K562 (cell line): ENCODE measurements around the gene PDE9A. TPM values are rescaled to one million over a fixed set of nuclear protein-coding genes. Genes with fewer than 3 reads are reported as not detected.
A peak's percentile ranks its signal among the peaks of the same experiment; 100 is the strongest.

Experiments used
- ARID1B ChIP-seq: fragments of 450-650 bp; IDR thresholded peaks from 2 replicates; pipeline ENCODE4 v1.6.1; 2016; ENCODE audit warnings: antibody characterized with exemption, mild to moderate bottlenecking, inconsistent platforms
- CHCHD3 ChIP-seq: fragments of 250-450 bp; sonication (Bioruptor Pico); IDR thresholded peaks from 2 replicates; pipeline ENCODE4 v2.1.2; 2022; ENCODE audit warnings: mild to moderate bottlenecking
- GABPA ChIP-seq: fragments of 200-800 bp; sonication (Bioruptor generic); conservative IDR thresholded peaks from 2 replicates; pipeline ENCODE4 v1.6.1; 2016; ENCODE audit warnings: low read depth, missing genetic modification characterization, missing compliant biosample characterization
- GATAD2B ChIP-seq: fragments of 450-650 bp; IDR thresholded peaks from 2 replicates; pipeline ENCODE4 v1.6.1; 2017; ENCODE audit warnings: mild to moderate bottlenecking, borderline replicate concordance
- JUN ChIP-seq, 2 experiments: sonication (generic) in 1 of 2; formaldehyde crosslinking in 1 of 2; IDR thresholded peaks; 2 replicates each; pipeline versions ENCODE4 v1.6.1 to v1.8.0; 2012 to 2022; ENCODE audit warnings: borderline replicate concordance in 2 of 2, mild to moderate bottlenecking in 2 of 2, improper control_type of control experiment in 1 of 2, low read depth in 1 of 2, low read length in 1 of 2, missing genetic modification reagents in 1 of 2
- L3MBTL2 ChIP-seq: fragments of 450-650 bp; IDR thresholded peaks from 2 replicates; pipeline ENCODE4 v1.6.1; 2016; ENCODE audit warnings: mild to moderate bottlenecking, moderate library complexity
- NFIC ChIP-seq: fragments of 450-650 bp; IDR thresholded peaks from 2 replicates; pipeline ENCODE4 v1.6.1; 2017; ENCODE audit warnings: mild to moderate bottlenecking, inconsistent platforms
- NRF1 ChIP-seq, 2 experiments: fragments of 450-650 bp; IDR thresholded peaks in 1 of 2; conservative IDR thresholded peaks in 1 of 2; 2 replicates each; pipeline ENCODE4 v1.6.1; 2014; ENCODE audit warnings: mild to moderate bottlenecking in 2 of 2
- PATZ1 ChIP-seq: fragments of 250-450 bp; sonication (Bioruptor Pico); IDR thresholded peaks from 2 replicates; pipeline ENCODE4 v1.5.0; 2020; ENCODE audit warnings: mild to moderate bottlenecking, borderline replicate concordance
- RBM22 ChIP-seq: fragments of 200-400 bp; formaldehyde crosslinking; IDR thresholded peaks from 2 replicates; pipeline ENCODE4 v1.6.1; 2018; ENCODE audit warnings: low read length, low read depth; ENCODE audit not compliant: poor library complexity, severe bottlenecking
- SMARCE1 ChIP-seq: fragments of 450-650 bp; IDR thresholded peaks from 2 replicates; pipeline ENCODE4 v1.7.1; 2016; ENCODE audit warnings: mild to moderate bottlenecking
- polyA plus RNA-seq, 8 experiments: library from polyadenylated mRNA; depleted of rRNA in 4 of 8; stranded (reverse) in 5 of 8; unstranded in 3 of 8; fragments of >200 nt; fragmentation: Nextera tagmentation in 2 of 8; fragmentation: Illumina TruSeq in 1 of 8; extraction: Ambion mirVana in 2 of 8; extraction: Trizol in 1 of 8; gene quantifications; 2 replicates each; pipeline versions ENCODE4 v1.2.1 to v1.2.3, GENCODE V29; 2011 to 2014; ENCODE audit warnings: inconsistent platforms in 1 of 8, missing spikeins in 1 of 8
- total RNA-seq, 7 experiments: library from RNA; depleted of rRNA in 6 of 7; stranded (reverse); fragments of >200 nt in 6 of 7; fragmentation: Illumina TruSeq in 2 of 7; extraction: Trizol in 2 of 7; gene quantifications; 2 replicates each; pipeline versions ENCODE4 v1.2.1 to v1.2.3, GENCODE V29; 2011 to 2021; ENCODE audit warnings: low replicate concordance in 1 of 7
- TF ChIP-seq, protein P1 (sequence below): sonication (generic); formaldehyde crosslinking; IDR thresholded peaks from 2 replicates; pipeline ENCODE4 v1.9.0; 2022; ENCODE audit warnings: mild to moderate bottlenecking, missing genetic modification reagents
- TF ChIP-seq, protein P2 (sequence below), 2 experiments: fragments of 450-650 bp; IDR thresholded peaks; 2 replicates each; pipeline ENCODE4 v1.6.1; 2018; ENCODE audit warnings: mild to moderate bottlenecking in 2 of 2, low read depth in 1 of 2; ENCODE audit not compliant: partially characterized antibody in 2 of 2
- TF ChIP-seq, protein P3 (sequence below): sonication (generic); formaldehyde crosslinking; IDR thresholded peaks from 2 replicates; pipeline ENCODE4 v1.8.0; 2022; ENCODE audit warnings: mild to moderate bottlenecking, missing genetic modification reagents

Gene PDE9A
- total and polyA plus RNA-seq, 9 of the 15 experiments (the other 6 are each of a cell fraction or from before 2014, with no cell fraction given): 0.07 to 0.27 TPM; not detected in 7

GRCh38 chr21:42666023-42666747 lies 12.8 kb downstream of the PDE9A start (continued):
- TF ChIP-seq JUN (IDR thresholded peaks at IDR 0.05; ENCODE audit: borderline replicate concordance, low read depth, low read length) (no peak), JUN (CRISPR knock-in tag; IDR thresholded peaks at IDR 0.05; ENCODE audit: borderline replicate concordance) (peak; percentile 29; the same call in 1 of the 2 replicates), NRF1 (conservative IDR thresholded peaks at IDR 0.05 in 1 of 2, IDR thresholded peaks at IDR 0.05 in 1 of 2) (peak in 1 of 2 experiments; percentile 39; a peak in 3 of 4 replicates), GATAD2B (no peak), SMARCE1 (no peak), ARID1B (no peak), GABPA (tag) (0 out of 2 replicates have a peak, but pooled peaks have one; percentile 23), NFIC (0 out of 2 replicates have a peak, but pooled peaks have one; percentile 38), CHCHD3 (CRISPR knock-in tag) (no peak), PATZ1 (CRISPR knock-in tag) (no peak), RBM22 (no peak), L3MBTL2 (0 out of 2 replicates have a peak, but pooled peaks have one; percentile 18)
- TF ChIP-seq, protein P1, sequence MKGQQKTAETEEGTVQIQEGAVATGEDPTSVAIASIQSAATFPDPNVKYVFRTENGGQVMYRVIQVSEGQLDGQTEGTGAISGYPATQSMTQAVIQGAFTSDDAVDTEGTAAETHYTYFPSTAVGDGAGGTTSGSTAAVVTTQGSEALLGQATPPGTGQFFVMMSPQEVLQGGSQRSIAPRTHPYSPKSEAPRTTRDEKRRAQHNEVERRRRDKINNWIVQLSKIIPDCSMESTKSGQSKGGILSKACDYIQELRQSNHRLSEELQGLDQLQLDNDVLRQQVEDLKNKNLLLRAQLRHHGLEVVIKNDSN: peak; percentile 53
- TF ChIP-seq, protein P2, sequence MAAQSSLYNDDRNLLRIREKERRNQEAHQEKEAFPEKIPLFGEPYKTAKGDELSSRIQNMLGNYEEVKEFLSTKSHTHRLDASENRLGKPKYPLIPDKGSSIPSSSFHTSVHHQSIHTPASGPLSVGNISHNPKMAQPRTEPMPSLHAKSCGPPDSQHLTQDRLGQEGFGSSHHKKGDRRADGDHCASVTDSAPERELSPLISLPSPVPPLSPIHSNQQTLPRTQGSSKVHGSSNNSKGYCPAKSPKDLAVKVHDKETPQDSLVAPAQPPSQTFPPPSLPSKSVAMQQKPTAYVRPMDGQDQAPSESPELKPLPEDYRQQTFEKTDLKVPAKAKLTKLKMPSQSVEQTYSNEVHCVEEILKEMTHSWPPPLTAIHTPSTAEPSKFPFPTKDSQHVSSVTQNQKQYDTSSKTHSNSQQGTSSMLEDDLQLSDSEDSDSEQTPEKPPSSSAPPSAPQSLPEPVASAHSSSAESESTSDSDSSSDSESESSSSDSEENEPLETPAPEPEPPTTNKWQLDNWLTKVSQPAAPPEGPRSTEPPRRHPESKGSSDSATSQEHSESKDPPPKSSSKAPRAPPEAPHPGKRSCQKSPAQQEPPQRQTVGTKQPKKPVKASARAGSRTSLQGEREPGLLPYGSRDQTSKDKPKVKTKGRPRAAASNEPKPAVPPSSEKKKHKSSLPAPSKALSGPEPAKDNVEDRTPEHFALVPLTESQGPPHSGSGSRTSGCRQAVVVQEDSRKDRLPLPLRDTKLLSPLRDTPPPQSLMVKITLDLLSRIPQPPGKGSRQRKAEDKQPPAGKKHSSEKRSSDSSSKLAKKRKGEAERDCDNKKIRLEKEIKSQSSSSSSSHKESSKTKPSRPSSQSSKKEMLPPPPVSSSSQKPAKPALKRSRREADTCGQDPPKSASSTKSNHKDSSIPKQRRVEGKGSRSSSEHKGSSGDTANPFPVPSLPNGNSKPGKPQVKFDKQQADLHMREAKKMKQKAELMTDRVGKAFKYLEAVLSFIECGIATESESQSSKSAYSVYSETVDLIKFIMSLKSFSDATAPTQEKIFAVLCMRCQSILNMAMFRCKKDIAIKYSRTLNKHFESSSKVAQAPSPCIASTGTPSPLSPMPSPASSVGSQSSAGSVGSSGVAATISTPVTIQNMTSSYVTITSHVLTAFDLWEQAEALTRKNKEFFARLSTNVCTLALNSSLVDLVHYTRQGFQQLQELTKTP (IDR thresholded peaks at IDR 0.05; ENCODE audit: low read depth in 1 of 2, partially characterized antibody in 2 of 2): peak in 1 of 2 experiments; percentile 78
- TF ChIP-seq, protein P3, sequence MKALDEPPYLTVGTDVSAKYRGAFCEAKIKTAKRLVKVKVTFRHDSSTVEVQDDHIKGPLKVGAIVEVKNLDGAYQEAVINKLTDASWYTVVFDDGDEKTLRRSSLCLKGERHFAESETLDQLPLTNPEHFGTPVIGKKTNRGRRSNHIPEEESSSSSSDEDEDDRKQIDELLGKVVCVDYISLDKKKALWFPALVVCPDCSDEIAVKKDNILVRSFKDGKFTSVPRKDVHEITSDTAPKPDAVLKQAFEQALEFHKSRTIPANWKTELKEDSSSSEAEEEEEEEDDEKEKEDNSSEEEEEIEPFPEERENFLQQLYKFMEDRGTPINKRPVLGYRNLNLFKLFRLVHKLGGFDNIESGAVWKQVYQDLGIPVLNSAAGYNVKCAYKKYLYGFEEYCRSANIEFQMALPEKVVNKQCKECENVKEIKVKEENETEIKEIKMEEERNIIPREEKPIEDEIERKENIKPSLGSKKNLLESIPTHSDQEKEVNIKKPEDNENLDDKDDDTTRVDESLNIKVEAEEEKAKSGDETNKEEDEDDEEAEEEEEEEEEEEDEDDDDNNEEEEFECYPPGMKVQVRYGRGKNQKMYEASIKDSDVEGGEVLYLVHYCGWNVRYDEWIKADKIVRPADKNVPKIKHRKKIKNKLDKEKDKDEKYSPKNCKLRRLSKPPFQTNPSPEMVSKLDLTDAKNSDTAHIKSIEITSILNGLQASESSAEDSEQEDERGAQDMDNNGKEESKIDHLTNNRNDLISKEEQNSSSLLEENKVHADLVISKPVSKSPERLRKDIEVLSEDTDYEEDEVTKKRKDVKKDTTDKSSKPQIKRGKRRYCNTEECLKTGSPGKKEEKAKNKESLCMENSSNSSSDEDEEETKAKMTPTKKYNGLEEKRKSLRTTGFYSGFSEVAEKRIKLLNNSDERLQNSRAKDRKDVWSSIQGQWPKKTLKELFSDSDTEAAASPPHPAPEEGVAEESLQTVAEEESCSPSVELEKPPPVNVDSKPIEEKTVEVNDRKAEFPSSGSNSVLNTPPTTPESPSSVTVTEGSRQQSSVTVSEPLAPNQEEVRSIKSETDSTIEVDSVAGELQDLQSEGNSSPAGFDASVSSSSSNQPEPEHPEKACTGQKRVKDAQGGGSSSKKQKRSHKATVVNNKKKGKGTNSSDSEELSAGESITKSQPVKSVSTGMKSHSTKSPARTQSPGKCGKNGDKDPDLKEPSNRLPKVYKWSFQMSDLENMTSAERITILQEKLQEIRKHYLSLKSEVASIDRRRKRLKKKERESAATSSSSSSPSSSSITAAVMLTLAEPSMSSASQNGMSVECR (CRISPR knock-in tag): 0 out of 2 replicates have a peak, but pooled peaks have one; percentile 34
